Measurements from ENCODE around the gene PEAK3. TPM values are rescaled to one million over a fixed set of nuclear protein-coding genes. Genes with fewer than 3 reads are reported as not detected.
A peak's percentile ranks its signal among the peaks of the same experiment; 100 is the strongest.

The PEAK3 gene
- total and polyA plus RNA-seq, 9 of the 15 experiments (the other 6 are each of a cell fraction or from before 2014, with no cell fraction given): 0.07 to 0.40 TPM; not detected in 7

DNA sequence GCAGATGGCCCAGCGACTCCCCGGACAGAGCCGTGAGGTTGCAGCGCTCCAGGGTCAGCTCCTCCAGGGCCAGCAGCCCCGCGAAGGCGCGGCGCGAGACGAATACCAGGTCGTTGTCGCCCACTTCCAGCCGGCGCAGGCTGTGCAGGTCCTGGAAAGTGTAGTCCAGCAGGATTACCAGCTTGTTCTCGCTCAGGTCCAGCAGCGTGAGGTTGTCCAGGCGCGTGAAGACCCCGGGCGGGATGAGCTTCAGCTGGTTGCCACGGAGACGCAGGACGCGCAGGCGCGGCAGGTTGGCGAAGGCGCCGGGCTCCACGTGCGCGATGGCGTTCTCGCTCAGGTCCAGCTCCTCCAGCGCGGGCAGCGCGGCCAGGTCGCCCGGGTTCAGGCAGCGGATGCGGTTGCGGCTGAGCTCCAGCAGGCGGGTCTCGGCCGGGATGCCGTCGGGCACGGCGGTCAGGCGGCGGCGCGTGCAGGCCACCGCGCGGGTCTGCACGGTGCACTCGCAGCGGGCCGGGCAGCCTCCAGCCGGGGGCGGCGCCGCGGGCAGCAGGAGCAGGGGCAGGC is 9.3 kb upstream of the PEAK3 start:
- no peak for DNase-seq (ENCODE audit: extremely low read depth in 1 of 4, low spot score in 3 of 4)
- Histone ChIP-seq H3K9me3 (replicated peaks; ENCODE audit: control insufficient read depth, insufficient read depth, low read depth, low read length) (no peaks in the 10 kb centered on the region), H3K4me1 (replicated peaks in 1 of 2; ENCODE audit: control insufficient read depth in 2 of 2, insufficient read depth in 2 of 2, low read length in 2 of 2) (peaks cover 10 to 56% of the 10 kb centered on the region in 2 experiments), H3K9me1 (ENCODE audit: control insufficient read depth, insufficient read depth, low read length) (peaks cover 2% of the 10 kb centered on the region), H4K20me1 (replicated peaks; ENCODE audit: control insufficient read depth, insufficient read depth, low read length) (no peaks in the 10 kb centered on the region), H3K27me3 (ENCODE audit: control insufficient read depth in 2 of 2, insufficient read depth in 2 of 2, low read length in 2 of 2) (no peaks in the 10 kb centered on the region), H3K4me2 (ENCODE audit: insufficient read depth, low read length) (no peak overlapping the region), H3K79me2 (ENCODE audit: control insufficient read depth, insufficient read depth, low read length) (no peaks in the 10 kb centered on the region), H2AFZ (ENCODE audit: low read depth, low read length) (no peak overlapping the region), H3K36me3 (ENCODE audit: control insufficient read depth, insufficient read depth, low read length) (no peaks in the 10 kb centered on the region), H3K27ac (ENCODE audit: extremely low read depth, low read depth, low read length) (no peak overlapping the region), H3K9ac (ENCODE audit: insufficient read depth in 1 of 2, low read depth in 2 of 2, low read length in 2 of 2) (no peak overlapping the region), H3K4me3 (no peak overlapping the region)
- TF ChIP-seq BCL6 (CRISPR knock-in tag; IDR thresholded peaks at IDR 0.05) (no peak), CTBP1 (IDR thresholded peaks at IDR 0.05; ENCODE audit: borderline replicate concordance) (no peak), TBP (optimal IDR thresholded peaks at IDR 0.05; ENCODE audit: low read depth, low read length) (no peak), ZBTB33 (CRISPR knock-in tag; IDR thresholded peaks at IDR 0.05) (peak; percentile 61), POLR2G (IDR thresholded peaks at IDR 0.05; ENCODE audit: low read depth, low read length) (0 out of 2 replicates have a peak, but pooled peaks have one; percentile 47), LEF1 (IDR thresholded peaks at IDR 0.05) (no peak), ZNF75A (CRISPR knock-in tag; IDR thresholded peaks at IDR 0.05) (no peak), STAG1 (CRISPR knock-in tag; IDR thresholded peaks at IDR 0.05; ENCODE audit: borderline replicate concordance) (no peak), NCOA2 (IDR thresholded peaks at IDR 0.05; ENCODE audit: partially characterized antibody in 2 of 2) (no peak), XRCC5 (IDR thresholded peaks at IDR 0.05; ENCODE audit: low read depth, low read length) (no peak), ZNF121 (CRISPR knock-in tag; conservative IDR thresholded peaks at IDR 0.05) (no peak), ELK3 (CRISPR knock-in tag; IDR thresholded peaks at IDR 0.05) (no peak)
- TF ChIP-seq, protein P1, sequence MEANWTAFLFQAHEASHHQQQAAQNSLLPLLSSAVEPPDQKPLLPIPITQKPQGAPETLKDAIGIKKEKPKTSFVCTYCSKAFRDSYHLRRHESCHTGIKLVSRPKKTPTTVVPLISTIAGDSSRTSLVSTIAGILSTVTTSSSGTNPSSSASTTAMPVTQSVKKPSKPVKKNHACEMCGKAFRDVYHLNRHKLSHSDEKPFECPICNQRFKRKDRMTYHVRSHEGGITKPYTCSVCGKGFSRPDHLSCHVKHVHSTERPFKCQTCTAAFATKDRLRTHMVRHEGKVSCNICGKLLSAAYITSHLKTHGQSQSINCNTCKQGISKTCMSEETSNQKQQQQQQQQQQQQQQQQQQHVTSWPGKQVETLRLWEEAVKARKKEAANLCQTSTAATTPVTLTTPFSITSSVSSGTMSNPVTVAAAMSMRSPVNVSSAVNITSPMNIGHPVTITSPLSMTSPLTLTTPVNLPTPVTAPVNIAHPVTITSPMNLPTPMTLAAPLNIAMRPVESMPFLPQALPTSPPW (CRISPR knock-in tag; IDR thresholded peaks at IDR 0.05): no peak
- CTCF ChIA-PET (ENCODE audit: low intra/inter-chr PET ratio): no interaction called here
- intact Hi-C loops (cut with micrococcal nuclease): no loop called here
- no peak for FAIRE-seq
- POLR2A ChIA-PET: interaction anchor here (0.6 to 2.3 kb wide), 5 partner anchors 9 to 103 kb away, joined by 3 to 10 read pairs (median 3); partner anchors contain the start of gene PEAK3
- ATAC-seq: no peak
- 98% methylated on average over 33 of the region's 67 CpGs for WGBS (ENCODE audit: insufficient coverage, low coverage, missing lambda C conversion rate)
- no TSS peak for BruUV-seq (replicated peaks)
- in situ Hi-C loops (cut with MboI): no loop called here
